ENCODE measurements around the gene DCDC2C.

The DCDC2C gene

GRCh38 chr2:3674066-3674845, 29.1 kb upstream of the DCDC2C start:
- DNase-seq (ENCODE audit: low read depth in 2 of 2): no peak
- TF ChIP-seq, protein P1, sequence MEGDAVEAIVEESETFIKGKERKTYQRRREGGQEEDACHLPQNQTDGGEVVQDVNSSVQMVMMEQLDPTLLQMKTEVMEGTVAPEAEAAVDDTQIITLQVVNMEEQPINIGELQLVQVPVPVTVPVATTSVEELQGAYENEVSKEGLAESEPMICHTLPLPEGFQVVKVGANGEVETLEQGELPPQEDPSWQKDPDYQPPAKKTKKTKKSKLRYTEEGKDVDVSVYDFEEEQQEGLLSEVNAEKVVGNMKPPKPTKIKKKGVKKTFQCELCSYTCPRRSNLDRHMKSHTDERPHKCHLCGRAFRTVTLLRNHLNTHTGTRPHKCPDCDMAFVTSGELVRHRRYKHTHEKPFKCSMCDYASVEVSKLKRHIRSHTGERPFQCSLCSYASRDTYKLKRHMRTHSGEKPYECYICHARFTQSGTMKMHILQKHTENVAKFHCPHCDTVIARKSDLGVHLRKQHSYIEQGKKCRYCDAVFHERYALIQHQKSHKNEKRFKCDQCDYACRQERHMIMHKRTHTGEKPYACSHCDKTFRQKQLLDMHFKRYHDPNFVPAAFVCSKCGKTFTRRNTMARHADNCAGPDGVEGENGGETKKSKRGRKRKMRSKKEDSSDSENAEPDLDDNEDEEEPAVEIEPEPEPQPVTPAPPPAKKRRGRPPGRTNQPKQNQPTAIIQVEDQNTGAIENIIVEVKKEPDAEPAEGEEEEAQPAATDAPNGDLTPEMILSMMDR (IDR thresholded peaks at IDR 0.05; ENCODE audit: low read depth, low read length): no peak
- H3K4me3 ChIP-seq (replicated peaks in 1 of 2; ENCODE audit: low read depth in 2 of 2, low read length in 2 of 2): no peak overlapping the region

DNA sequence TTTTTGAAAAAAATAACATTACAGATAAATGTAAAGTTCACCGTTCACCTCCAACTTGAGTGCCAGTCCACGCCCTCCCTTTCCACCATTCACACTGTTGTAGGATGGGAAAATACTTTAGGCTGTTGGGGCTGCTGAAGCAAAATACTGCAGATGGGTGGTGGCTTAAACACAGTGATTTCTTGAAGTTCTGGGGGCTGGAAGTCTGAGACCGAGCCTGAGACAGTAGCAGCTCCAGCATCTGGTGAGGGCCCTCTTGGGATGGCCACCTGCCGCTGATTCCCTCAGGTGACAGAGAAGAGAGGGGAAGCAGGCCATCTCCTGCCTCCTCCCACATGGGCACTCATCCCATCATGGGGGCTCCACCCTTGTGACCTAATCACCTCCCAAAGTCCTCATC, 27.7 kb upstream of the DCDC2C start:
- no peak overlapping the region for H3K4me3 ChIP-seq (replicated peaks in 1 of 2; ENCODE audit: low read depth in 2 of 2, low read length in 2 of 2)
- TF ChIP-seq, protein P1 (IDR thresholded peaks at IDR 0.05; ENCODE audit: low read depth, low read length): no peak
- no peak for DNase-seq (ENCODE audit: low read depth in 2 of 2)

DNA sequence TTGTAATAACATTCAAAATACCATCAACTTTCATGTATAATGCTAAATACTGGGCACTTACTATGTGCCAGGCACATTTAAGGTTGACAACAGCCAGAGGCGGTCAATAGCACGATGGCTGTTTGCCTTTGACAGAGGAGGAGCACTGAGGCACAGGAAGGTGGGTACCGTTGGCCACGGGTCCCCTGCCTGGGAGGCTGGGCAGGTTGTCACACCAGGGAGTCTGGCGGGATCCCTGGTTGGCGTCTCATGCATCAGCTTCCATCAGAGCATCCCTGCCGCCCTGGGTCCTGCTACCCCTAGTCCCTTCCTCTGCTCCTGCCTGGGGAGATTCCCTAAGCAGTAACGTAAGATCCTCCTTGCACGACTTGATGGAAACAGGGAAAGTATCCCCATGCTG, 25.9 kb upstream of the DCDC2C start:
- no peak overlapping the region for H3K4me3 ChIP-seq (replicated peaks in 1 of 2; ENCODE audit: low read depth in 2 of 2, low read length in 2 of 2)
- TF ChIP-seq, protein P1 (IDR thresholded peaks at IDR 0.05; ENCODE audit: low read depth, low read length): no peak
- DNase-seq (ENCODE audit: low read depth in 2 of 2): no peak

GRCh38 chr2:3678212-3678611, 25.2 kb upstream of the DCDC2C start:
- DNase-seq (ENCODE audit: low read depth in 2 of 2): no peak
- no peak overlapping the region for H3K4me3 ChIP-seq (replicated peaks in 1 of 2; ENCODE audit: low read depth in 2 of 2, low read length in 2 of 2)
- TF ChIP-seq, protein P1 (IDR thresholded peaks at IDR 0.05; ENCODE audit: low read depth, low read length): no peak

DNA sequence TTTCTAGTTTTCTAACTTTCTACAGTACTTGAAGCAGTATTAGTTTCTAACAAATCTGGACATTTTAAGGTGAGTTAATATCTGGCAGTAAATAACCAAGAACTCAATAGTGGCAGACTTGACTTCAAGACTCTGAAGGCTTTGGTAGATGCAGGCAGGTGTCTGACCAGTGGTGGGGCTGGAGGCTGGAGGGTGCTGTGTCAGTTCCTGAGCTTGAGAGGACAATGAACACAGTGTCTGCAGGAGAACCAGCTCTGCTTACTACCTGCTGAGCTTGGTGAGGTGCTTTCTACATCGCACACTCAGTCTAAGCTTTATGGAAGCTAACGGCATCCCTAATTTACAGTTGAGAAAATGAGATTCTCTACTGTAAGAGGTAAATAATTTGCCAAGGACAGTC, 24.2 kb upstream of the DCDC2C start:
- DNase-seq (ENCODE audit: low read depth in 2 of 2): no peak
- TF ChIP-seq, protein P1 (IDR thresholded peaks at IDR 0.05; ENCODE audit: low read depth, low read length): no peak
- no peak overlapping the region for H3K4me3 ChIP-seq (replicated peaks in 1 of 2; ENCODE audit: low read depth in 2 of 2, low read length in 2 of 2)

DNA sequence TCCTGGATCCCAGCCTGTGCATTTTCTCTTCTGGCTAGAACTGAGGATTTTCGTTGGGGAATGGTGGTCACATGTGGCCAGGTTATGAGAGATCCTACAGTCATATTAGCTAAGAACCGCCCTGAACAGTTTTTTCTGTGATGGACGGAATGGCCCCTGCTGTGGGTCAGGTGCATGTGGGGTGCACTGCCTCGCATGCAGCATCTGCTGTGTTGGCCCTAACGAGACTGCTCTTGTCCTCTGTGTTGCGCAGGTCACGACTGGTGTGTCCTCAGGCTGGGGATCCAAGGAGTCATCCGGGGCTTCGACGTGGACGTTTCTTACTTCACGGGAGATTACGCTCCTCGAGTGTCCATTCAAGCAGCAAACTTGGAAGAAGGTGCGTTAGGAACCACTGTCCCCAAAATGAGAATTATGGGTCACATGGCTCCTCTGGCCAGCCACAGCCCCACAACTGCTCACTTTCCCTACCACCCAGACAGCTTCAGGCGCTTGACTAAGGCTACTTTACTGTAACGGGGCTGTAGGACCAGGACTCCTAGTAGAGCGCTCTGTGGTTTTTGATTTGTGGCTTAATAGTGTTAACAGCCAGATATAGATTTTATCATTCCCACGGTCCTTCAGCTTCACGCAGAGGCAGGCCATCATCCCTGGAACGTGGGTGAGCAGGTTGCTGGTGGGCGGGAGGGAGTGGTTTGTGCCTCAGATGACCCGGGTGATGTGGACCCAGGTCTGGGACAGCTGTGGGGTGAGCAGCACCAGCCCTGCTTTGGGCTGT, 23.6 kb upstream of the DCDC2C start:
- DNase-seq (ENCODE audit: low read depth in 2 of 2): no peak
- no peak overlapping the region for H3K4me3 ChIP-seq (replicated peaks in 1 of 2; ENCODE audit: low read depth in 2 of 2, low read length in 2 of 2)
- TF ChIP-seq, protein P1 (IDR thresholded peaks at IDR 0.05; ENCODE audit: low read depth, low read length): no peak

Measured in cardiac fibroblast (primary cell).